ENCODE data around the gene HNRNPM. TPM values are rescaled to one million over a fixed set of nuclear protein-coding genes. Genes with fewer than 3 reads are reported as not detected.

Gene HNRNPM
- polyA plus RNA-seq, 3 donors, result 433 to 501 (median 481) TPM

GRCh38 chr19:8530061-8530679 is 85.4 kb downstream of the HNRNPM start:
- DNase-seq (ENCODE audit: low read depth in 3 of 3, low spot score in 2 of 3), result no peak

- DNase-seq (ENCODE audit: low read depth in 3 of 3, low spot score in 2 of 3), result no peak
Observed at GRCh38 chr19:8531470-8531869, 86.7 kb downstream of the HNRNPM start.

- no peak for DNase-seq (ENCODE audit: low read depth in 3 of 3, low spot score in 2 of 3)
Observed at GRCh38 chr19:8532225-8532624, 87.5 kb downstream of the HNRNPM start.

GRCh38 chr19:8536282-8536681 is 91.5 kb downstream of the HNRNPM start:
- DNase-seq (ENCODE audit: low read depth in 3 of 3, low spot score in 2 of 3), result no peak

GRCh38 chr19:8537099-8537498 is 92.3 kb downstream of the HNRNPM start:
- no peak for DNase-seq (ENCODE audit: low read depth in 3 of 3, low spot score in 2 of 3)

Other genes with a start within 250 kb of the HNRNPM start
- 10 to 100 TPM; 32.0 to 41.4 (median 38.7) TPM for gene CERS4, start 235.6 kb upstream of the HNRNPM start, polyA plus RNA-seq (ENCODE audit: insufficient read length in 3 of 3)
- 10 to 100 TPM; 24.2 to 25.9 (median 24.7) TPM for gene CD320, start 136.6 kb upstream of the HNRNPM start, polyA plus RNA-seq (ENCODE audit: insufficient read length in 3 of 3)
- gene NDUFA7, start 123.6 kb upstream of the HNRNPM start, polyA plus RNA-seq (ENCODE audit: insufficient read length in 3 of 3), result 10 to 100 TPM; 44.1 to 53.9 (median 50.0) TPM
- gene RPS28, start 123.5 kb upstream of the HNRNPM start, polyA plus RNA-seq (ENCODE audit: insufficient read length in 3 of 3), result 100 to 1,000 TPM; 320 to 390 (median 377) TPM
- gene KANK3, start 101.7 kb upstream of the HNRNPM start, polyA plus RNA-seq (ENCODE audit: insufficient read length in 3 of 3), result 1 to 10 TPM; 6.4 to 7.6 (median 7.0) TPM
- 1 to 10 TPM; 1.4 to 2.5 (median 1.7) TPM for gene ANGPTL4, start 80.8 kb upstream of the HNRNPM start, polyA plus RNA-seq (ENCODE audit: insufficient read length in 3 of 3)
- gene RAB11B, start 54.6 kb upstream of the HNRNPM start, polyA plus RNA-seq (ENCODE audit: insufficient read length in 3 of 3), result 100 to 1,000 TPM; 125 to 147 (median 129) TPM
- gene MARCHF2, start 31.7 kb upstream of the HNRNPM start, polyA plus RNA-seq (ENCODE audit: insufficient read length in 3 of 3), result 10 to 100 TPM; 10.7 to 13.4 (median 11.6) TPM
- gene PRAM1, start 57.7 kb downstream of the HNRNPM start, polyA plus RNA-seq (ENCODE audit: insufficient read length in 3 of 3), result 1 to 10 TPM in 1 of 3 donors, under 1 TPM in 2; 0.39 to 1.6 (median 0.76) TPM
- 10 to 100 TPM; 16.3 to 19.8 (median 16.7) TPM for gene ZNF414, start 69.2 kb downstream of the HNRNPM start, polyA plus RNA-seq (ENCODE audit: insufficient read length in 3 of 3)
- 1 to 10 TPM; 2.4 to 4.8 (median 3.3) TPM for gene MYO1F, start 132.5 kb downstream of the HNRNPM start, polyA plus RNA-seq (ENCODE audit: insufficient read length in 3 of 3)
- gene ADAMTS10, start 165.7 kb downstream of the HNRNPM start, polyA plus RNA-seq (ENCODE audit: insufficient read length in 3 of 3), result 10 to 100 TPM; 23.1 to 29.9 (median 27.7) TPM
- gene NFILZ, start 185.7 kb downstream of the HNRNPM start, polyA plus RNA-seq (ENCODE audit: insufficient read length in 3 of 3), result not detected